NCI-H524 (cell line): ENCODE results near the gene SGCE.

Experiments
- DNase-seq, 2 experiments: peaks; one replicate each; lab custom pipeline; 2025; lab: John Stamatoyannopoulos, UW

The SGCE gene

DNA sequence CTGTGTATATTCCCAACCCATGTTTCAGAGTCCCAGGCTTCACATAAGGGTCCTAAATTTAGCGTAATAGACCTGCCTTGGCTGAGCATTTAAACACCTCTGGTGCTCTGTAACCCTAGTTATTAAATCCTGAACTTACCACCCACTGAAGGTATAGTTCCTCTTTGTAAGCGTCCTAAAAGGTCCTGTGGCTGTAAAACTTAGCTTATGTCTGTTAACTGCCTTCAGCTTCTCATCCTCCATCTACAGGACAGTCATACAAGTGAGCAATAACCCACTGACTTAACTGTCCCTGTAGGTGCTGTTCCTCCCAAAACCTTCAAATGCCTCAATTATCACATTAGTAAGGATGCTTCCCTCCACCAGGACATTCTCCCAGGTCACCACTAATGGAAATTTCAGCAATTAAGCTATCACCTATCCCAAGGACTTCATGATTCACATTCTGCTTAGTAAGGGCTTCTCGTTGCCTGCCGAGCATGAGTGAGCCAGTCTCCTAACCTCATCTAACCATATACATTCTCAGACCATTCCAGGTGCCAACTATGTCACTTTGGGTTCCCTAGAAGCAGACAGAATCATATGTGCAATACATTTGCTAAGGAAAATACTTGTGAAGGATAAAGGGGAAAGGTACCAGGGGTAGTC, 90.6 kb downstream of the SGCE start:
- DNase-seq = no peak

DNA sequence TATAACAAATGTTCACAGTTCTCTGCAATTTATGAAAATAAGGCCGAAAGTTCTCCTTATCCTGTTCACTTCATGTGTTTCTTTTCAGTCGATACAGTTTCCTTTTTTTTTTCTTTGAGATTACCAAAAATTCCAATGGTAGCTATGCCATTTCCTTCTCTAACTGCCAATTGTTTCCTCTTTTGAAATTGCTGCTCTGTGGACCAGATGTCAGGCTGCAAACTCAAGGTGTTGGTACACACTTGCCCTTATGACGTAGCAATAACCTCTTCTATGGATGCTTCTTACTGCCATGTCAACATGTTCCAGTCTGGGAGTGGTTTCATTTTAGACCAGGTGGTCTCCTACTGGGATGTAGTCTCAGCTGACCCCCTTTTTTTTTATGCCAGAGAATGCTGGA, 93.4 kb downstream of the SGCE start:
- DNase-seq = no peak

DNA sequence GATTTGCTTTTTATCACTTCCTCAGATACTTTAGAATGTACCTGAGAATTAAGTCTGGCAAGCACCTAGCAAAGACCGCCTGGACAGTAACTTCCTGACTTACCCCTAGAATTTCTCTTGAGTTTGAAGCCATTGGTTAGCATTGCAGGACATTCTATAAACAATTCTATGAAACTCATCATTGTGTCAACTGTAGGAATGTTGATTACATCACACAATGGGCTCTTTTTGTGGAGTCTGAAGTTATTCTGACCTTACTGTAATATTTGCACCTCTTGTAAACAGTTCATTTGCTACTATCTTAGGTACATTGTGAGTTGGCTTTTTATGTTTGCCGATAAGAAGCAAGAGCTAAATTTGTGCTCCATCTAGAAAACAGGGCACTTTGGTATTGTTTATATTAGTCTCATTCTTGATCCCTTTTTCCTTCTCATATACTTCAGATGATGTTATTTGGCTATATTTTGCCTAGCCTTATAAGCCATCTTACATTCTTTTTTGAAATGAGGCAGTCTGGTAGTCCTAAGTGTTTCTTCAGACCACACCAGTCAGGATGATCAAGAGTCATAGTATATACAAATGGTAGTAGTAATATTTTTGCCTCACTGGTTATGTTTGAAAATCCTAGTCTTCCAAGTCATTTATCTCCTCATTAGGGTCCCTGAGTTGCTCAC, 94.0 kb downstream of the SGCE start:
- no peak for DNase-seq

DNA sequence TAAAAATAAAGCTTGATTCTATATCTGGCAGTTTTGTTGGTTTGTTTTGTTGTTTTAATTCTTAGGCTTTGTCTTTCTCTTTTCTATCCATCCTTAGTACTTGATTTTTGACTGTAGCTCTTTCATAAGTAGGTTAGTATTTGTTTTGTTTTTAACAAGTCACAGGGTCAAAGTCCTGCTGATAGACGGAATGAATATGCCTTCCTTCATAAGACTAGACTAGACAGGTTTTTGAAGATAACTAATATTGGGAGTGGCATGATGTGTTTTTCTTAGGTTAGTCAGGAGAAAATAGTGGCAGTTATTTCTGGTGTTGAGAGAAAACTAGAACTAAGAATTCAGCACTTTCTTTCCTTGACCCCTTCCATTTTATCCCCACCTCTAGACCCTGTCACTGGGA, 96.0 kb downstream of the SGCE start:
- no peak for DNase-seq

DNA sequence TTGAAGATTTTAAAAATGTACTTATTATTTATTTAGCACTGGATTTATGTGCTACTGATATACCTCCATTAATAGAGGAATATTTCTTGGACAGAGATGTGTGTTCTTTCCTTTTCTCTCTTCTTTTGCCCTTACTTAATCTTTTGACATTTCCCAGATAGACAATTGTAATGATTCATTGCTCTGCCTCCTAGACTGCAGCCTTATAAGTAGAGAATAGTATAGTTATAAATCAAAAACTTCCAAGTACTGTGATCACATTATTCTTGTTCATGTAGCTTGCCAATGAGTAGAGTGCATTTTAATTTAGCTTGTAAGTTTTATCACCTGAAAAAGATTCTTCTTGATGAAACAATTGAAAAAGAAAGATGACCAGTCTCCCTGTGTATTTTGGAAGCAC, 98.7 kb downstream of the SGCE start:
- DNase-seq = no peak

DNA sequence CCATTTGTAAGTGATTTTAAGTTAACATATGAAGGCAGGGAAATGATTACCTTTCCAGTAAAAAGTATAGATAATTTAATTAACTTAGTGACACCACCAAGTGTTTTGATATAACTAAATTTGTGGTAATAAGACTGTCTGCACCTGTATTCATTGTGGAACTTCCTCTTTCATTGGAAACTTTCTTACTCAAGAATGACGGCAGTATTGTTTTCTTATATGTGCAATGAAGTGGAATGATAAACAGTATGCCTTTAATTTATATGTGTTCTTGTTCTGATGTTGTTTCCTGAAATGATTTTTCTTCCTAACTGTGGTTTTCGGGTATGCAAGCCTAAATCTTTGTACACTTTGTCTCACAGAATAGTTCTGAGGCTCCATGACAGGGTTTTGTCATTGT, 99.9 kb downstream of the SGCE start:
- no peak for DNase-seq

DNA sequence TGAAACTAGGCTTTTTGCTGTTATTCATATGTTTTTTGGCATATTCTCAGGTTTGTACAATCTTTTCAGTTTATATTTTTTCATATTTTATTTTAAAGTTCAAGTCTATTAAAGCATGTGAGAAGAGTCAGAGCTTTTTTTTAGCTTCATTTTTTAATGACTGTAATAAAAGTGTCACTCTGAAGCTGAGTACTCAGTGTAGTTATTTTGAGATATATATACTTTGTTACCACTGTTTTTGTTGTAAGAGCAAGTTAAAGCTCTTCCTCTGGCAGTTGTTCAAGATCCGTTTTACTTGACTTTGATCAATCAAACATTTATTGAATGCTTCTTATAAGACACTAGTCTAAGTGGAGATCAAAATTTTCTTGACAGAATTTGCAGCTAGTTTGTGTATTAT, 108.8 kb downstream of the SGCE start:
- DNase-seq = no peak

DNA sequence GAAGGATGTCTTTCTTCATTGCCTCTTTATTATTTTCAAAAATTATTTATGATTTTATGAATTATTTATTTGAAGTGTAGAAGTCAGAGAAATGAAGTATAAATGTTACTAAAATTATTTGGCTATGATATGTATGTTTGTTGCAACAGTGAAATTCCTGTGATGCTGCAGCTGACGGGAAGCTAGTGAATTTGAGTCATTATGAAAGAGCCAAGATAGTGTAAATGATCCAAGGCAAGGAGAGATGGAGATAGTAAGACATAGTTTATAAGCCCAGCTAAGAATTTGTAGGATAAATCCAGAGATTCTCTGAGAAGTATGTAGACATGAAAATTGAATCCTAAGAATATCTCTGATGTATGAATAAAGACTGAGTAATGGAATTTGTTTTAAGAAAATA, 115.5 kb downstream of the SGCE start:
- no peak for DNase-seq
